Activated CD4-positive, alpha-beta T cell treated with anti-CD3 and anti-CD28 coated beads, Interleukin-2, amount 10 ng/mL, durations not matched to agents 24 days and 14 days (primary cell): ENCODE results near the gene XG. TPM values are rescaled to one million over a fixed set of nuclear protein-coding genes. Genes with fewer than 3 reads are reported as not detected.
"Not testable (repeated sequence)": the region's sequence is repeated elsewhere in the genome, so short reads cannot be mapped to it uniquely, and the experiment has no call there.

Experiments used
- DNase-seq: peaks from one replicate; pipeline ENCODE4 v3.0.0; 2022
- H3K27ac Mint-ChIP-seq: one replicate; pipeline ENCODE4 v1.8.0; 2022; ENCODE audit warnings: mild to moderate bottlenecking, mixed read lengths
- H3K27me3 Mint-ChIP-seq: one replicate; pipeline ENCODE4 v1.8.0; 2022; ENCODE audit warnings: mixed read lengths
- H3K36me3 Mint-ChIP-seq: one replicate; pipeline ENCODE4 v1.8.0; 2022; ENCODE audit warnings: low read depth, mild to moderate bottlenecking, mixed read lengths
- H3K4me1 Mint-ChIP-seq: one replicate; pipeline ENCODE4 v1.8.0; 2021; ENCODE audit warnings: mixed read lengths
- H3K4me3 Mint-ChIP-seq: one replicate; pipeline ENCODE4 v1.8.0; 2022; ENCODE audit warnings: mild to moderate bottlenecking, moderate library complexity, mixed read lengths
- H3K9me3 Mint-ChIP-seq: one replicate; pipeline ENCODE4 v1.8.0; 2021; ENCODE audit warnings: mixed read lengths
- intact Hi-C: fragments of 100-400 bp; cut with micrococcal nuclease; formaldehyde crosslinking; loops from one replicate; pipeline ENCODE4 v1.15.1; 2023
- total RNA-seq: library from RNA; stranded (reverse); gene quantifications from 2 replicates; pipeline ENCODE4 v1.2.3, GENCODE V29; 2022

XG gene, protein sequence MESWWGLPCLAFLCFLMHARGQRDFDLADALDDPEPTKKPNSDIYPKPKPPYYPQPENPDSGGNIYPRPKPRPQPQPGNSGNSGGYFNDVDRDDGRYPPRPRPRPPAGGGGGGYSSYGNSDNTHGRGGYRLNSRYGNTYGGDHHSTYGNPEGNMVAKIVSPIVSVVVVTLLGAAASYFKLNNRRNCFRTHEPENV
- total RNA-seq: not detected in 2 replicates

DNA sequence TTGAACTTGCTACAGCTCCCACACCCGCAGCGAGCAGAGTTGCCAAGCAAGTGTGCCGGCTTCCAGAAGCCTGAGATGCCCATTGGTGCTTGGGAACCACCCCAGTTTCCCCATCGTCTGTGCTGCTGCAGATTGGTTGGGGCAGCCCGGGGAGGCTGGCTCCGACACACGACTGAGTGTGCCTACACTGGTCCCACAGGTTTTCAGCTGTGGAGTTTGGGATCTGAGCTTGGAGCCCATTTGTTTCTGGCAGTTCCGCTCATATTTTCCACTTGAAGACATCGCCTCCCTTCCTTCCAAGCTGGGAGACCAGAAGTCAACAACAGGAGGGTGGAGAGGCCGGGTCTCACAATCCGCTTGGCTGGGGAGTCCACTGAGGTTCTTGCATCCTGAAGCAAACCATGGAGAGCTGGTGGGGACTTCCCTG lies at the start of gene XG:
Gene XG, plus strand, starts transcription at position 167 of the 427 bp plus-strand sequence. Its CDS starts 235 bp downstream, at position 402.
- intact Hi-C loops, DNase-seq, H3K4me3 Mint-ChIP-seq, H3K27ac Mint-ChIP-seq, H3K9me3 Mint-ChIP-seq, H3K4me1 Mint-ChIP-seq, H3K36me3 Mint-ChIP-seq, H3K27me3 Mint-ChIP-seq: not testable (repeated sequence)

DNA sequence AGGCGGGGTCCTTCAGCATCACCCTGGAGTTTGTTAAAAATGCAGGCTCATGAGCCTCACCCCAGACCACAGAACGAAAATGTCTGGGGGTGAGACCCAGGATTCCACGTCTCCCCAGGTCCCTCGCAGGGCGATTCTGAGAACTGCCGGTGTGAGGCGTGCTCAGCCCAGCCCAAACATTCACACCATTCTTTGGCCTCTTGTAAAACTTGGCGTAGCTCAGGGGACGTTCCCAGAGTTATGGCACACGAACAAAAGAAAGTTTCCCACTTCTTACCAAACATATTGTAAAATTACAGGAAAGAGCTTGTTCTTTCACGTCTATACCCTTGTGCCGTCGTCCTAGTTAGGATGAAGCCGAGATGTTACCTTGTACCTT lies 47.9 kb upstream of the XG start:
- Mint-ChIP-seq H3K27me3 (no peaks in the 10 kb centered on the region), H3K27ac (peak overlapping the region; percentile 84), H3K9me3 (peaks cover 11% of the 10 kb centered on the region), H3K4me3 (peak overlapping the region; percentile 72), H3K4me1 (peaks cover 90% of the 10 kb centered on the region), H3K36me3 (peaks cover 81% of the 10 kb centered on the region)
- intact Hi-C loops: no loop called here
- no peak for DNase-seq

DNA sequence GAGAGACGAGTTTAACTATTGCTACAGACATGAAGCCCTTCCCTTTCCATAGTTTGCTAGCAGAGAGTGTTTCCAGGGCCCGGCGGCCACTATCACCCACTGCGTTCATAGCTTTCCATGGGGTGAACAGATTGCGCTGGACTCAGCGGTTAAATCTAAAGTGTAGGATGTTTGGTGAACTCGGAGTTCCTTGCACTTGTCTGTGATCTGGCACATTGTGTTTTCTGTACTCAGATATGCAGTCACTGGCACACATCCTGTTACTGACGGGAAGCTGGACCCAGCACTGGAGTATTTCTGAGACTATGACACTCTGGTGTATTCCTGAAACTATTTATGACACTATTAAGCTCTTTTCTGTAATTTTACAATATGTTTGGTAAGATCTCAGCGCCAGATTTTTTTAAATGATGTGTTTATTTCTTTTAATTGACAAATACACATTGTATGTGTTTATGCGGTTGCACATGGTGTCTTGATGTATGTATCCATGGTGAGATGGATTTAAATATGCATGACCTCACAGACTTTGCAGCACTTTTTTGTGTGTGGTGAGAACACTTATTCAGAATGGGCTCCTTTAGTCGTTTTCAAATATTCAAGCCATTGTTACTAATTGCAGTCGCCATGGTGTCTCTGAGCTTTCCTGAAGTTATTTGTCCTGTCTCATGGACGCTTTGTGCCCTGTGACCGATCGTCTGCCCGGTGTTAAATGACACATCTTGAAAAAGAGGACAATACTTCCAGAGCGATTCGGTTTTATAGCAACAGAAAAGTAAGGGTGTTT lies 46.6 kb upstream of the XG start:
- H3K4me1 Mint-ChIP-seq: peaks cover 93% of the 10 kb centered on the region
- H3K4me3 Mint-ChIP-seq: peak overlapping the region; percentile 18
- peak overlapping the region; percentile 85 for H3K27ac Mint-ChIP-seq
- peaks cover 73% of the 10 kb centered on the region for H3K36me3 Mint-ChIP-seq
- no peak for DNase-seq
- H3K9me3 Mint-ChIP-seq: peaks cover 10% of the 10 kb centered on the region
- no peaks in the 10 kb centered on the region for H3K27me3 Mint-ChIP-seq
- intact Hi-C loops: loop anchor here (5.0 kb wide), 1 partner anchor 1007 kb away; the partner anchor contains the start of gene PRKX

DNA sequence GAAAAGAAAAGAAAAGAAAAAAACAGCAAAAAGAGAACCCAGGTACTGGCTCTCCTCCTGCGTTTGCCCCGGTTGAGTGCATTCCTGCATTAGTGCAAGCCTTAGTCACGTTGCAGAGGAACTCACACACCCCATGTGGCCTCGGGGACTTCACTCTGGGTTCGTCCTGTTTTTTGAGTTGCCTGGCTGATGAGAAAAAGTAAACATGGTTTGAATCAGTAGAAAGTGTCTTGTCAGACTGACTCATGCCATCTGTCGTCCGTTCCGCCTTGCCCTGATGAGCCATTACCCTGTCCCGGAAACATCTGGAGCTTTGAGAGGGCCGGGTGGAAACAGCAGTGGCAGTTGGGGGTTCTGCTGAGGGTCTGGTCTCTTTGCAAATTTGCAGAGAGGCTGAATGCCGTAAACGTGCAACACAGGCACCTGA lies 44.5 kb upstream of the XG start:
- H3K36me3 Mint-ChIP-seq: peaks cover 58% of the 10 kb centered on the region
- peaks cover 84% of the 10 kb centered on the region for H3K4me1 Mint-ChIP-seq
- intact Hi-C loops: loop anchor here (1.0 to 5.0 kb wide), 2 partner anchors 10 to 1005 kb away; partner anchors contain the start of gene PRKX
- DNase-seq: peak; percentile 87
- peak overlapping the region; percentile 98 for H3K27ac Mint-ChIP-seq
- H3K27me3 Mint-ChIP-seq: no peaks in the 10 kb centered on the region
- H3K9me3 Mint-ChIP-seq: no peaks in the 10 kb centered on the region
- peak overlapping the region; percentile 66 for H3K4me3 Mint-ChIP-seq

DNA sequence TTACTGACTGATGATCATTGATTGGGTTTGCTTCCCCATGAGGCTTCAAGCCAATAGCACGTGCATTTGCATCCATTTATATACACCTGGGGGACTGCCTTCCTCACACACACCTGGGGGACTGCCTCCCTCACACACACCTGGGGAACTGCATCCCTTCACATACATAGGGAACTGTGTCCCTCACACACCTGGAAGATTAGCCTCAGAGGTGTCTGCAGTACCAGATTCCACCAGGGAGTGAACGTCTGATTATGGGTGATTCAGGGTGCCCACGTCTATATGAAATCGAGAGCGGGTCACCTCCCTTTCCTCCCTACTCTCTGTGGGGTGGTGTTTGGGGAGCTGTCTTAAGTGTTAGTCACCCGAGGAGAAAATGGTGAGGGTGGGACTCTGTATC lies 43.8 kb upstream of the XG start:
- Mint-ChIP-seq H3K4me3 (peak overlapping the region; percentile 66), H3K27ac (peak overlapping the region; percentile 98), H3K27me3 (no peaks in the 10 kb centered on the region), H3K4me1 (peaks cover 77% of the 10 kb centered on the region), H3K9me3 (no peaks in the 10 kb centered on the region), H3K36me3 (peaks cover 52% of the 10 kb centered on the region)
- DNase-seq: no peak
- intact Hi-C loops: loop anchor here (5.0 kb wide), 1 partner anchor 1004 kb away; the partner anchor contains the start of gene PRKX

DNA sequence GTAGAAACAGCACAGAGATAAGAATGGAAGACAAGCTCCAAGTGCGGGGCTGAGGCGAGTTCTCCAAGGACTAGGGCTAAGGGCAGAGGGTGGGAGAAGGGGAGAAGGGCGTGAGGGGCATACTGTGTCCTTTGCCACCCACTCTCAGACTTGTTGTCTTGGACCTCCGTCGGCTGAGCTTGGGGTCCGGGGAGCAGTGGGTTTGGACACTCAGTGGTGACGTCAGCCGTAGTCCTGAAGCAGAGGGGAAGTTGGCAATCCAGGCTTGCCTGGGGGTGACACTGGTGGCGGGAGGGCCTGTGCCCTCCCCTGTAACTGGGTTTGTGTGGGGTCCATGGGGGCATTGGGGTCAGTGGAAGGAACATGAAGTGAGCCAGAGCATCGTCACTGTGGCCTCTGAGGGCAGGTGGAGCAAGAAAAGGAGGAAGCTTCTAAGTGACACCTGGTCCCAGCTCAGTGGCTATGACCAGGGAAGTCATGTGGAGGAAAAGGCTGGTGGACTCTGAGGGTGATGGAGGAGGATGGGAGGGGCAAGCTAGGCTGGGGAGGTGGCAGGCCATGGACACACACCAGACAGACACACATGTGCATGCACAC lies 43.1 kb upstream of the XG start:
- peaks cover 47% of the 10 kb centered on the region for H3K36me3 Mint-ChIP-seq
- H3K4me1 Mint-ChIP-seq: peaks cover 71% of the 10 kb centered on the region
- H3K27me3 Mint-ChIP-seq: no peaks in the 10 kb centered on the region
- DNase-seq: no peak
- H3K27ac Mint-ChIP-seq: peak overlapping the region; percentile 98
- intact Hi-C loops: loop anchor here (5.0 kb wide), 1 partner anchor 1004 kb away; the partner anchor contains the start of gene PRKX
- H3K9me3 Mint-ChIP-seq: no peaks in the 10 kb centered on the region
- peak overlapping the region; percentile 66 for H3K4me3 Mint-ChIP-seq

DNA sequence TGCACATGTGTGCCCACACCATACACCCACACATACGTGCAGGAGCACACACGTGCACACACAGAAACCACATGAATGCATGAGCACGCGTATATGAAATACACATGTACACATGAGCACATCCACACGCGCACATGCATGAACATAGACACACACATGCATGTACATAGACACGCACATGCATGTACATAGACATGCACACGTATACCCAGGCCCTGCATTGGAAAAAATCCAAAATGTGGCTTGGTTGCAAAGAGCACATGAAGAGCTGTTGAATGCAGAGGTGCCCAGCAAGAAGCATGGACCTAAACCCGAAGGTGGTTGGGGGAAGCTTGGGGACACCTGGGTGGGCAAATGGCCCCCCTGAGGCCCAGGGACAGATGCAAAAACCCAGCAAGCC lies 42.3 kb upstream of the XG start:
- Mint-ChIP-seq H3K4me3 (peak overlapping the region; percentile 66), H3K27me3 (no peaks in the 10 kb centered on the region), H3K27ac (peak overlapping the region; percentile 98), H3K4me1 (peaks cover 66% of the 10 kb centered on the region), H3K9me3 (no peaks in the 10 kb centered on the region), H3K36me3 (peaks cover 45% of the 10 kb centered on the region)
- intact Hi-C loops: loop anchor here (5.0 kb wide), 1 partner anchor 1003 kb away; the partner anchor contains the start of gene PRKX
- peak; percentile 64 for DNase-seq

DNA sequence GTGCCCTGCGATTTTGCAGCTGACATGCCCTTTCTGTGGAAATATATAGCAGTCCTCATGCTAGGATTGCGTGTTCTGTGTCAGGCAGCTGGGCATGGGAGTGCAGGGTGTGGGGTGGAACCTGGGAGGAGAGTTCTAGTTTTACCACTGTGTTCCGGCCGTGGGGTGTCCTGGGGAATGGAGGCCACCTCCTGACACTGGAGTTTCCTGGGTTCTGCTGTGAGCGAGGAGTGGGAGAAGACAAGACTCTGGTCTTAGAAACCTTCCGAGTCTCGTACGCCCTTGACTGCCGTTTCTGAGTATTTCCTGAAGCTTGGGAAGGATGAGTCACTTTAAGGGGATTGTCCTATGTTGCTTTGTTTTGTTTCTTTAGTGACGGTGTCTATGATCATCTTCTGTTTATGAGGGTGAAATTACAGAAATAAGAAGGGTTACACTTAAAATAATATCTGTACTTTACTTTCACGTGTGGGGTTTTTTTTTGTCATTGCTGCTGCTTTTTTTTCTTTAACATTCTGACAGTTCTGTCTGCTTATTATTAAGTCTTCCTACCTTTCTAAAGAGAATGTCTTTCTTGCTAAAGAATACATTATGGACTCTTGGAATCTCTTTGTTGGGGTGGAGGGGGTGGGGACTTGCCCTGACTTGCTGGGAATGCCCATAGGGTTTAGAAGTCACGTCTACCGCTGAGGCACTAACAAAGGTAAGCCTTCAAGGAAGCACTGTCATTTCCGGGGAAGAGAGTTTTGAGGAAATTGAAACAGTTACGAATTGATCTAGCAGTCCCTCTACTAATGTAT lies 41.6 kb upstream of the XG start:
- peak; percentile 84 for DNase-seq
- H3K9me3 Mint-ChIP-seq: no peaks in the 10 kb centered on the region
- peak overlapping the region; percentile 66 for H3K4me3 Mint-ChIP-seq
- intact Hi-C loops: loop anchor here (1.0 to 5.0 kb wide), 6 partner anchors 14 to 1243 kb away; partner anchors contain the start of genes CD99 and P2RY8
- peak overlapping the region; percentile 98 for H3K27ac Mint-ChIP-seq
- peaks cover 45% of the 10 kb centered on the region for H3K36me3 Mint-ChIP-seq
- H3K4me1 Mint-ChIP-seq: peaks cover 66% of the 10 kb centered on the region
- no peaks in the 10 kb centered on the region for H3K27me3 Mint-ChIP-seq

DNA sequence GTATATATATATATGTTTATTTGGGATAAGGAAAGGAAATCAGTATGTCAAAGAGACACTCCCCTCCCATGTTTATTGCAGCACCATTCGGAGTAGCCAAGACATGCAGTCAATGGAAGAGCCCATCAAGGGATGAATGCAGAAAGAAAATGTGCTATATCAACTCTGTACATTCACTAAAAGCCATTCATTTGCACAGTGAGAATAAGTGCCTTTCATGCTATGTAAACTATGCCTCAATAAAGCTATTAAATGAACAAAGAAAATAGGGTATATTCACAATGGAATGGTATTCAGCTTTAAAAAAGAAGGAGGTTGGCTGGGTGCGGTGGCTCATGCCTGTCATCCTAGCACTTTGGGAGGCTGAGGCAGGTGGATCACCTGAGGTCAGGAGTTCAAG lies 40.4 kb upstream of the XG start:
- H3K4me3 Mint-ChIP-seq: no peak overlapping the region
- intact Hi-C loops: loop anchor here (2.0 to 5.0 kb wide), 3 partner anchors 65 to 1244 kb away; partner anchors contain the start of gene P2RY8
- H3K27me3 Mint-ChIP-seq: no peaks in the 10 kb centered on the region
- no peak overlapping the region for H3K27ac Mint-ChIP-seq
- no peaks in the 10 kb centered on the region for H3K9me3 Mint-ChIP-seq
- H3K36me3 Mint-ChIP-seq: peaks cover 50% of the 10 kb centered on the region
- H3K4me1 Mint-ChIP-seq: peaks cover 69% of the 10 kb centered on the region
- DNase-seq: no peak

DNA sequence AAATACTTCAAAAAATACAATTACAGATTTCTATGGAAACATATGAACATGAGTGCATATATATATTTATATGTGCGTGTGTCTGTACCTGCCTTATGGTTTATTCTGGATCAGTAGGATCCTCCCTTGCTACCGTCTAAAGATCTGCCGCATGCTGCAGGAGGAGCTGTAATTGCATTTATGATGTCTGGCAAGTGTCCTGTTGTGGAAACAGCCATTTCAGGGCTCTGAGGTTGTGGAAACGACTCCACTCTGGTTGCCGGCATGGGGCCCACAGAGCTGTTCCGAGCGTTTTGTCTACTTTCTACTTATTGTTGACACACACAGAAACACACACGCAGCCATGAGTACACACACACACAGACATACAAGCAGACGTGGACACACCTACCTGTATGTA lies 39.4 kb upstream of the XG start:
- H3K4me1 Mint-ChIP-seq: peaks cover 72% of the 10 kb centered on the region

DNA sequence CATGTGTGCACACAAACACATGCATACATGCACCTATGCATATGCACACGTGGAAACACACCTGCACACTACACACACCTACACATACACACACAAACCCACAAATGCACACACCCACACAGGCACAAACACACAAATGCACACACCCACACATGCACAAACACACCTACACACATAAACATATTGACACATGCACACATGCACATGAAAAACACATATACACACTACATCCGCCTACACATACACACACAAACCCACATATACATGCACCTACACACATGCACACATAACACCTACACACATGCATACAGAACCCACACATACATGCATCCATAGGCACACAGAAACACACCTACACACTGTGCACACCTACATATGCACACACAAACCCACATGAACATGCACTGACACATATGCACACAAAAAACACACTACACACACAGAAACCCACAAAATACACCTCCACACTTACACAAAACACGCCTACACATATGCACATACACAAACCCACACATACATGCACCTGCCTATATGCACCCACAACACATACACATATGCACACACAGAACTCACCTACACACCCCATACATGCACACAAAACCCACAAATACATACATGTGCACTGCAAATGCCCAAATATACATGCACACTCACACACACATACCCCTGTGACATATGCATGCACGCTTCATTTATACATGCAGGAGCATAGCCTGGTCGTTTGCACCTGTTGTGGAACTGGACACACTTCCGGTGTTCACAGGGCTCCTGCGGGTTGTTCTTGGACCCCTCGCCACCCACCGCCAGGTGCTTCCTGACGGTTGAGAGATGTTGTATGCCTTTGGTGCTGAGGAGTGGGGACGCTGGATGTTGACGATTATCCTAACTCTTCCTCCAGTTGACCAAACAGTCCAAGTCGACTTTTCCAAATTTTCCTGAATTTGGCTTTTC lies 38.7 kb upstream of the XG start:
- no peak for DNase-seq
- peaks cover 72% of the 10 kb centered on the region for H3K4me1 Mint-ChIP-seq
- H3K4me3 Mint-ChIP-seq: no peak overlapping the region
- intact Hi-C loops: loop anchor here (5.0 kb wide), 1 partner anchor 1246 kb away; no protein-coding TSS in a partner anchor
- no peaks in the 10 kb centered on the region for H3K9me3 Mint-ChIP-seq
- peaks cover 53% of the 10 kb centered on the region for H3K36me3 Mint-ChIP-seq
- H3K27me3 Mint-ChIP-seq: no peaks in the 10 kb centered on the region
- no peak overlapping the region for H3K27ac Mint-ChIP-seq

More for the DNA sequence above, 39.4 kb upstream of the XG start:
- H3K27me3 Mint-ChIP-seq: no peaks in the 10 kb centered on the region
- DNase-seq: no peak
- peaks cover 53% of the 10 kb centered on the region for H3K36me3 Mint-ChIP-seq
- H3K9me3 Mint-ChIP-seq: no peaks in the 10 kb centered on the region
- no peak overlapping the region for H3K27ac Mint-ChIP-seq
- H3K4me3 Mint-ChIP-seq: no peak overlapping the region
- intact Hi-C loops: loop anchor here (5.0 kb wide), 1 partner anchor 1245 kb away; no protein-coding TSS in a partner anchor

DNA sequence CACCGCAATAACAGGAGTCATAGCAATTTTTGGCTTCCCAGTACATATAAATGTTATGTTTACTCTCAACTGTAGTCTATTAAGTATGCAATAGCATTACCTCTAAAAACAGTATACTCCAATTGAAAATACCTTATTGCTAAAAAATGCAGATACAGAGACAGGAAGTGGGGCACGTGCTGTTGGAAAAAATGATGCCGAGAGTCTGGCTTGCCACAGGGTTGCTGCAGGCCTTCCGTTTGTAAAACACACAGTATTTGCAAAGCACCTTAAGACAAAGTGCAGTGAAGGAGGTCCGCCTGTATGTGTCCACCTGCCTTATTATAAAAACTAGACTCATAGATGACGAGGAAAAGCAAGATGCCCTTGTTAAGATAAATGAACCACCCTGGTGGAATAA lies 37.3 kb upstream of the XG start:
- Mint-ChIP-seq H3K9me3 (peaks cover 7% of the 10 kb centered on the region), H3K27me3 (no peaks in the 10 kb centered on the region), H3K4me3 (peak overlapping the region; percentile 27), H3K27ac (peak overlapping the region; percentile 91), H3K4me1 (peaks cover 65% of the 10 kb centered on the region), H3K36me3 (peaks cover 56% of the 10 kb centered on the region)
- intact Hi-C loops: loop anchor here (5.0 kb wide), 1 partner anchor 1247 kb away; no protein-coding TSS in a partner anchor
- peak; percentile 77 for DNase-seq
